HG02885 (cell line): Measurements from ENCODE around the gene RGS8.
A peak's percentile ranks its signal among the peaks of the same experiment; 100 is the strongest.

Experiments used
- ATAC-seq: cut with Tn5 transposase; IDR thresholded peaks from one replicate; pipeline ENCODE4 v1.9.1; 2021; ENCODE audit warnings: mild to moderate bottlenecking; ENCODE audit not compliant: unreplicated experiment, poor library complexity

RGS8 gene

GRCh38 chr1:182684116-182684828 lies at the start of gene RGS8:
TSS of gene RGS8 (minus strand) at chr1:182684587. CDS start at chr1:182669649, 14,938 bp downstream.
- no peak for ATAC-seq

GRCh38 chr1:182731852-182732575 lies 47.6 kb upstream of the RGS8 start:
- no peak for ATAC-seq

GRCh38 chr1:182726912-182727311 lies 42.5 kb upstream of the RGS8 start:
- ATAC-seq = no peak

GRCh38 chr1:182725259-182726255 lies 41.2 kb upstream of the RGS8 start:
- ATAC-seq = no peak

- no peak for ATAC-seq
Measured at GRCh38 chr1:182724215-182724614, 39.8 kb upstream of the RGS8 start.

GRCh38 chr1:182723200-182723599 lies 38.8 kb upstream of the RGS8 start:
- ATAC-seq = no peak

GRCh38 chr1:182721525-182721924 lies 37.1 kb upstream of the RGS8 start:
- no peak for ATAC-seq

GRCh38 chr1:182720463-182720862 lies 36.1 kb upstream of the RGS8 start:
- no peak for ATAC-seq

- ATAC-seq = no peak
Measured at GRCh38 chr1:182719553-182719952, 35.2 kb upstream of the RGS8 start.

- no peak for ATAC-seq
Measured at GRCh38 chr1:182718311-182718710, 33.9 kb upstream of the RGS8 start.

GRCh38 chr1:182716740-182717720 lies 32.6 kb upstream of the RGS8 start:
- peak; percentile 62 for ATAC-seq

GRCh38 chr1:182715531-182715930 lies 31.1 kb upstream of the RGS8 start:
- no peak for ATAC-seq

GRCh38 chr1:182714546-182714945 lies 30.2 kb upstream of the RGS8 start:
- ATAC-seq = no peak

GRCh38 chr1:182713939-182714338 lies 29.6 kb upstream of the RGS8 start:
- ATAC-seq = no peak

- ATAC-seq = no peak
Measured at GRCh38 chr1:182713492-182713891, 29.1 kb upstream of the RGS8 start.

GRCh38 chr1:182709855-182710254 lies 25.5 kb upstream of the RGS8 start:
- ATAC-seq = no peak

- no peak for ATAC-seq
Measured at GRCh38 chr1:182709225-182709764, 24.9 kb upstream of the RGS8 start.

- no peak for ATAC-seq
Measured at GRCh38 chr1:182707122-182707521, 22.7 kb upstream of the RGS8 start.

- no peak for ATAC-seq
Measured at GRCh38 chr1:182704677-182705076, 20.3 kb upstream of the RGS8 start.
